ENCODE results near the gene MUSK. TPM values are rescaled to one million over a fixed set of nuclear protein-coding genes. Genes with fewer than 3 reads are reported as not detected.
"Not testable (repeated sequence)": the region's sequence is repeated elsewhere in the genome, so short reads cannot be mapped to it uniquely, and the experiment has no call there.

MUSK gene
- total RNA-seq, 1 experiment from 2014 or later = not detected

- in situ Hi-C loops (cut with HindIII; ENCODE audit: low sequenced_read_pairs) = no loop called here
- DNase-seq (ENCODE audit: low spot score) = no peak
Observed at GRCh38 chr9:110788871-110789270, 120.3 kb downstream of the MUSK start.

GRCh38 chr9:110797611-110798010, 129.0 kb downstream of the MUSK start:
- in situ Hi-C loops (cut with HindIII; ENCODE audit: low sequenced_read_pairs) = no loop called here
- no peak for DNase-seq (ENCODE audit: low spot score)

- DNase-seq (ENCODE audit: low spot score) = no peak
- in situ Hi-C loops (cut with HindIII; ENCODE audit: low sequenced_read_pairs) = no loop called here
Observed at GRCh38 chr9:110799396-110799795, 130.8 kb downstream of the MUSK start.

GRCh38 chr9:110801426-110801825, 132.8 kb downstream of the MUSK start:
- no peak for DNase-seq (ENCODE audit: low spot score)
- in situ Hi-C loops (cut with HindIII; ENCODE audit: low sequenced_read_pairs) = no loop called here

- in situ Hi-C loops (cut with HindIII; ENCODE audit: low sequenced_read_pairs) = no loop called here
- DNase-seq (ENCODE audit: low spot score) = no peak
Observed at GRCh38 chr9:110802416-110803035, 133.9 kb downstream of the MUSK start.

GRCh38 chr9:110807956-110808598, 139.5 kb downstream of the MUSK start:
- in situ Hi-C loops (cut with HindIII; ENCODE audit: low sequenced_read_pairs) = no loop called here
- DNase-seq (ENCODE audit: low spot score) = no peak

GRCh38 chr9:110808599-110808980, 140.0 kb downstream of the MUSK start:
- in situ Hi-C loops (cut with HindIII; ENCODE audit: low sequenced_read_pairs) = no loop called here
- DNase-seq (ENCODE audit: low spot score) = no peak

- in situ Hi-C loops (cut with HindIII; ENCODE audit: low sequenced_read_pairs) = no loop called here
- no peak for DNase-seq (ENCODE audit: low spot score)
Observed at GRCh38 chr9:110809038-110809595, 140.5 kb downstream of the MUSK start.

- no peak for DNase-seq (ENCODE audit: low spot score)
- in situ Hi-C loops (cut with HindIII; ENCODE audit: low sequenced_read_pairs) = no loop called here
Observed at GRCh38 chr9:110810262-110810976, 141.8 kb downstream of the MUSK start.

- in situ Hi-C loops (cut with HindIII; ENCODE audit: low sequenced_read_pairs) = no loop called here
- DNase-seq (ENCODE audit: low spot score) = no peak
Observed at GRCh38 chr9:110812886-110813285, 144.3 kb downstream of the MUSK start.

- in situ Hi-C loops (cut with HindIII; ENCODE audit: low sequenced_read_pairs) = no loop called here
- no peak for DNase-seq (ENCODE audit: low spot score)
Observed at GRCh38 chr9:110814159-110814558, 145.6 kb downstream of the MUSK start.

GRCh38 chr9:110815361-110815760, 146.8 kb downstream of the MUSK start:
- in situ Hi-C loops (cut with HindIII; ENCODE audit: low sequenced_read_pairs) = no loop called here
- DNase-seq (ENCODE audit: low spot score) = no peak

- in situ Hi-C loops (cut with HindIII; ENCODE audit: low sequenced_read_pairs) = no loop called here
- DNase-seq (ENCODE audit: low spot score) = no peak
Observed at GRCh38 chr9:110820381-110820780, 151.8 kb downstream of the MUSK start.

GRCh38 chr9:110821064-110821463, 152.5 kb downstream of the MUSK start:
- in situ Hi-C loops (cut with HindIII; ENCODE audit: low sequenced_read_pairs) = no loop called here
- DNase-seq (ENCODE audit: low spot score) = no peak

GRCh38 chr9:110825129-110825528, 156.5 kb downstream of the MUSK start:
- DNase-seq (ENCODE audit: low spot score); in situ Hi-C loops (cut with HindIII; ENCODE audit: low sequenced_read_pairs): not testable (repeated sequence)

GRCh38 chr9:110825950-110826349, 157.4 kb downstream of the MUSK start:
- DNase-seq (ENCODE audit: low spot score) = no peak
- in situ Hi-C loops (cut with HindIII; ENCODE audit: low sequenced_read_pairs) = no loop called here

- in situ Hi-C loops (cut with HindIII; ENCODE audit: low sequenced_read_pairs); DNase-seq (ENCODE audit: low spot score): not testable (repeated sequence)
Observed at GRCh38 chr9:110826400-110826799, 157.8 kb downstream of the MUSK start.

GRCh38 chr9:110828264-110828663, 159.7 kb downstream of the MUSK start:
- no peak for DNase-seq (ENCODE audit: low spot score)

GRCh38 chr9:110830495-110830894, 161.9 kb downstream of the MUSK start:
- in situ Hi-C loops (cut with HindIII; ENCODE audit: low sequenced_read_pairs) = no loop called here
- DNase-seq (ENCODE audit: low spot score) = no peak

More at GRCh38 chr9:110828264-110828663, 159.7 kb downstream of the MUSK start:
- in situ Hi-C loops (cut with HindIII; ENCODE audit: low sequenced_read_pairs) = no loop called here

- in situ Hi-C loops (cut with HindIII; ENCODE audit: low sequenced_read_pairs) = no loop called here
- DNase-seq (ENCODE audit: low spot score) = no peak
Observed at GRCh38 chr9:110832926-110833325, 164.3 kb downstream of the MUSK start.

Measured in G401 (cell line).